ENCODE results near the gene SND1. TPM values are rescaled to one million over a fixed set of nuclear protein-coding genes. Genes with fewer than 3 reads are reported as not detected.

The SND1 gene
- total and polyA plus RNA-seq, 10 donors = 61.7 to 173 (median 116) TPM

DNA sequence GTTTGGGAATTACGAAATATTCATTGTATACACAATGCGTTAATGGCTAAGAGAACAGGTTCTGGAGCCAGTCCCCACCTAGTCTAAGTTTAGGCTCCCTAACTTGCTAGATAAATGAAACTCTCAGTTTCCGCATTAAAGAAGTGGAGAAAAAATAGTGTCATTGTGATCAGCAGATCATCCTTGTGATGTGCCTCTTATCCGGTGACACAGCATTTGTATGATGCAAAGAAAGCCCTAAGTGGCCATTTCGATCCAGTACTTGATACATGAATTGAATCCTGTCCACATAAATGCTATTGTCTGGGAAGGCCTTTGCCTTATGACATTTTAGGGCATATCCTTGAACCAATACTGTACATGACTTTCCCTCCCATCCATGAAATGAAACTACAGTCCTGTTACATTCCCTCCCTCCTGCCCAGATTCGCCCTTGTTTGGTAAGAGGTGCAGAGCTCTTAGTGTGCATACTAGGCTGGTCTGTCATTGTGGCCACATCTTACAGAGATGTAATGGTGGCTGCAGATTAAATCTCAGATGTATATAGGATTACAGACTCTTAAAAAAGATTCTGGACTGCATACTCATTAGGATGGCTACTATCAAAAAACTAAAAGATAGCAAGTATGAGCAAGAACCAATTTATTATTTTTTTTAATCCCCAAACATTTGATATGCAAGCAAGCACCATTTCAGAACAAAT lies 298.4 kb downstream of the SND1 start:
- Histone ChIP-seq H3K27ac (no peak overlapping the region), H3K9me3 (no peaks in the 10 kb centered on the region), H3K27me3 (replicated peaks in 1 of 7) (no peaks in the 10 kb centered on the region), H3K36me3 (peaks cover 0 to 17% (median 0%) of the 10 kb centered on the region in 6 donors), H3K4me1 (peaks cover 0 to 32% (median 15%) of the 10 kb centered on the region in 6 donors), H3K4me3 (no peak overlapping the region)
- intact Hi-C loops (cut with DNase I; ENCODE audit: low total_unique reads) = no loop called here
- DNase-seq = no peak
- WGBS, 5 donors = 92 to 96% (median 94%) methylated on average over 6 of the region's 6 CpGs
- TF ChIP-seq POLR2A (IDR thresholded peaks at IDR 0.05) = no peak

DNA sequence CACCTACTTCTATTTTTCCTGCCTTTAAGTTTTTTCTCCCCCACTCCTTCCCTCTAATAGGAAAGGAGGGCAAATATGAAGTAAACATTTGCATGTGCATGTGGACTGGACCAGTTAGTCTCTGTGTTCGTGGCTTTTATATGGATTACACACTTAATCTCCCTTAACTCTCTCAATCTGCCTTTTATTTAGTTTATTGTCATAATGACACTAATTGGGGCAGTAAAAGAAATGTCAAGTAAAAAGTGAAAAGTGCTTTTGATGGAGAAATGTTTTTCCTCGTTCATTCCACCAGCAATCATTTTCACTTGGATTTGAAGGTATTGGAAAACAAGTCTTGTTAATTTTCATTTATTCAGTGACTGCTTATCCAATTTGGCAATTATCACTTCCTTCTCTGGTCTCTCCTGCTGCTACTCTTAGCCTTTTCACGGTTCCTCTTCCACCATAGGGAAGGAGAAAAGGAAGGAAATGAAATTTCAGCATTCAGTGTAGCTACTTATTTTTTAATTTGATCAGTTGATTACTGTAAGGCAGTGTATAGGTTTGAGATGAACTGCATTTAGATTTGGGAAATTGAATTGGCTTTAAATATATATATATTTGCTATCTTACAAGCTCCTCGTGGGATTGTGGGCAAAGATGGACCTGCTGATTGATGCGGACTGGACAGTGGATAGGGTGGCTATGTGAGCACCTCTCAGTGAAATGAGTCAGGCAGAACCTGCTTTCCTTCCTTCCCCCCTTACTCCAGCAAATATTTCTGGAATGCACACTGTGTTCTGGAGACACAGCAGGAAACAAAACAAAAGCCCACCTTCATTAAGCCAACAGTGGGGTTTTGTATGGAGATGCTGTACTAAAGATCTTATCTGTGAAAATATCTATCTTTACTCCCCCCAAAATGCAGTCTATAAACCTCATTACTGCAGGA lies 301.7 kb downstream of the SND1 start:
- DNase-seq = no peak
- TF ChIP-seq, protein P1, sequence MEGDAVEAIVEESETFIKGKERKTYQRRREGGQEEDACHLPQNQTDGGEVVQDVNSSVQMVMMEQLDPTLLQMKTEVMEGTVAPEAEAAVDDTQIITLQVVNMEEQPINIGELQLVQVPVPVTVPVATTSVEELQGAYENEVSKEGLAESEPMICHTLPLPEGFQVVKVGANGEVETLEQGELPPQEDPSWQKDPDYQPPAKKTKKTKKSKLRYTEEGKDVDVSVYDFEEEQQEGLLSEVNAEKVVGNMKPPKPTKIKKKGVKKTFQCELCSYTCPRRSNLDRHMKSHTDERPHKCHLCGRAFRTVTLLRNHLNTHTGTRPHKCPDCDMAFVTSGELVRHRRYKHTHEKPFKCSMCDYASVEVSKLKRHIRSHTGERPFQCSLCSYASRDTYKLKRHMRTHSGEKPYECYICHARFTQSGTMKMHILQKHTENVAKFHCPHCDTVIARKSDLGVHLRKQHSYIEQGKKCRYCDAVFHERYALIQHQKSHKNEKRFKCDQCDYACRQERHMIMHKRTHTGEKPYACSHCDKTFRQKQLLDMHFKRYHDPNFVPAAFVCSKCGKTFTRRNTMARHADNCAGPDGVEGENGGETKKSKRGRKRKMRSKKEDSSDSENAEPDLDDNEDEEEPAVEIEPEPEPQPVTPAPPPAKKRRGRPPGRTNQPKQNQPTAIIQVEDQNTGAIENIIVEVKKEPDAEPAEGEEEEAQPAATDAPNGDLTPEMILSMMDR (IDR thresholded peaks at IDR 0.05 in 8 of 11, conservative IDR thresholded peaks at IDR 0.05 in 3 of 11) = no peak
- TF ChIP-seq POLR2AphosphoS5 (IDR thresholded peaks at IDR 0.05) = no peak
- no peak for TF ChIP-seq POLR2A (IDR thresholded peaks at IDR 0.05)
- no peaks in the 10 kb centered on the region for H3K9me3 ChIP-seq
- peaks cover 0 to 23% (median 9%) of the 10 kb centered on the region in 6 donors for H3K4me1 ChIP-seq
- no peak overlapping the region for H3K27ac ChIP-seq
- no peaks in the 10 kb centered on the region for H3K27me3 ChIP-seq (replicated peaks in 1 of 7)
- peaks cover 0 to 35% (median 0%) of the 10 kb centered on the region in 6 donors for H3K36me3 ChIP-seq
- intact Hi-C loops (cut with DNase I; ENCODE audit: low total_unique reads) = no loop called here
- no peak overlapping the region for H3K4me3 ChIP-seq
- 73 to 78% (median 75%) methylated on average over 5 of the region's 5 CpGs for WGBS, 5 donors

DNA sequence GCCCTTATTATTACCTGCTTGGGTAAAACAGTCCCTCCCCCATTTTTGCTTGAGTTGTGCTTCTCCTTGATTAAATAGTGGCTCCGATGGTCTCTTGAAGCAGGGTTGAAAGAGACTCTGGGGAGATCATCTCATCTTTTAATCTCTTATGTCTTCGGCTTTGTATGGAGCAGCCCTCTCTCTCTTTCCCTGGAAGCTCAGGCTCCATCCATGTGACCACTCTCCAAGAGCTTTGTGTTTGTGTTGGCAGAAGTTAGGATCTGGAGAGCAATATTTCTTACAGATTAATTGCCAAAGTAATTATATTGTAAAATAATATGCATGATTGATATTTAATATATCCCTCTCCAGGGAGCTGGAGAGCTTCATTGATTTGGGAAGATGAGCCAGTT lies 302.4 kb downstream of the SND1 start:
- 93 to 98% (median 94%) methylated on average over 2 of the region's 2 CpGs for WGBS, 5 donors
- no peak for TF ChIP-seq POLR2A (IDR thresholded peaks at IDR 0.05)
- no peak for TF ChIP-seq POLR2AphosphoS5 (IDR thresholded peaks at IDR 0.05)
- TF ChIP-seq, protein P1 (IDR thresholded peaks at IDR 0.05 in 8 of 11, conservative IDR thresholded peaks at IDR 0.05 in 3 of 11) = no peak

DNA sequence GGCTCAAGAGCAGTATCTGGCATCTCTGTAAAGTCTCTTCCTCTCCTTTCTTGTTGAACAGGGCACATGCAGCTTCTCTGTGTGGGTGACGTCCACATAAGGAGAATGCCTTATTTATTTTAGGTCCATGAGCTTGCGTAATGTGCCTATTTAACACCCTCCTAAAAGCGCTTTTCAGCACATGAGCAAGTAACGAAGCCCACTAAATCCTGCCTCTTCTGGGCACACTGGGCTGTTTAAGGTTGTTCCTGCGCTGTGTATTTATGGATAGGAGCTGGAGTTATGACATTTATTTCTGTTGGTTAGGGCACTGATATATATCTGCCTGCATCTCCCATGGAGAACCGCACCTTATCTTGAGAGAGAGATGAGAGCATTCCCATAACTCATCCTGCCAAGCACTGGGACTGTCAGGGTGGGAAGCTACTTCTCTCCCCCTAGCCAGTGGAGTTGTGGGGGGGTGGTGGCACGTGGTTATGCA lies 303.1 kb downstream of the SND1 start:
- 86 to 92% (median 90%) methylated on average over 7 of the region's 7 CpGs for WGBS, 5 donors
- H3K9me3 ChIP-seq = no peaks in the 10 kb centered on the region
- intact Hi-C loops (cut with DNase I; ENCODE audit: low total_unique reads) = no loop called here

More for the DNA sequence above, 302.4 kb downstream of the SND1 start:
- Histone ChIP-seq H3K27me3 (replicated peaks in 1 of 7) (no peaks in the 10 kb centered on the region), H3K36me3 (peaks cover 0 to 40% (median 0%) of the 10 kb centered on the region in 6 donors), H3K9me3 (no peaks in the 10 kb centered on the region), H3K4me1 (peaks cover 0 to 22% (median 9%) of the 10 kb centered on the region in 6 donors), H3K27ac (no peak overlapping the region), H3K4me3 (no peak overlapping the region)
- DNase-seq = no peak
- intact Hi-C loops (cut with DNase I; ENCODE audit: low total_unique reads) = no loop called here

More for the DNA sequence above, 303.1 kb downstream of the SND1 start:
- TF ChIP-seq POLR2AphosphoS5 (IDR thresholded peaks at IDR 0.05) = no peak
- no peak for TF ChIP-seq POLR2A (IDR thresholded peaks at IDR 0.05)
- TF ChIP-seq, protein P1 (IDR thresholded peaks at IDR 0.05 in 8 of 11, conservative IDR thresholded peaks at IDR 0.05 in 3 of 11) = no peak
- H3K27me3 ChIP-seq (replicated peaks in 1 of 7) = no peaks in the 10 kb centered on the region
- no peak for DNase-seq
- peaks cover 0 to 48% (median 1%) of the 10 kb centered on the region in 6 donors for H3K36me3 ChIP-seq
- peaks cover 0 to 21% (median 9%) of the 10 kb centered on the region in 6 donors for H3K4me1 ChIP-seq
- H3K27ac ChIP-seq = no peak overlapping the region
- H3K4me3 ChIP-seq = no peak overlapping the region
